SIG-M5 (cell line): Measurements from ENCODE around the gene SOWAHA.
"Not testable (repeated sequence)": the region's sequence is repeated elsewhere in the genome, so short reads cannot be mapped to it uniquely, and the experiment has no call there.

Experiments
- DNase-seq: peaks from one replicate; lab custom pipeline; 2025; lab: John Stamatoyannopoulos, UW

Gene SOWAHA

GRCh38 chr5:132854992-132855391, 41.9 kb downstream of the SOWAHA start:
- not testable (repeated sequence) for DNase-seq

- DNase-seq = no peak
Measured at GRCh38 chr5:132856011-132856410, 42.9 kb downstream of the SOWAHA start.

GRCh38 chr5:132859889-132860437, 46.9 kb downstream of the SOWAHA start:
- no peak for DNase-seq

GRCh38 chr5:132860742-132861141, 47.6 kb downstream of the SOWAHA start:
- no peak for DNase-seq

GRCh38 chr5:132865668-132866341, 52.7 kb downstream of the SOWAHA start:
- DNase-seq = no peak
